CD4-positive, alpha-beta T cell treated with Interleukin-4 for 1 hour (primary cell): Measurements from ENCODE around the gene FER.
"Not testable (repeated sequence)": the region's sequence is repeated elsewhere in the genome, so short reads cannot be mapped to it uniquely, and the experiment has no call there.

ENCODE experiments used
- DNase-seq, 2 donors: peaks; one replicate each; pipeline ENCODE4 v3.0.0-alpha.2; 2020 to 2022

FER gene

DNA sequence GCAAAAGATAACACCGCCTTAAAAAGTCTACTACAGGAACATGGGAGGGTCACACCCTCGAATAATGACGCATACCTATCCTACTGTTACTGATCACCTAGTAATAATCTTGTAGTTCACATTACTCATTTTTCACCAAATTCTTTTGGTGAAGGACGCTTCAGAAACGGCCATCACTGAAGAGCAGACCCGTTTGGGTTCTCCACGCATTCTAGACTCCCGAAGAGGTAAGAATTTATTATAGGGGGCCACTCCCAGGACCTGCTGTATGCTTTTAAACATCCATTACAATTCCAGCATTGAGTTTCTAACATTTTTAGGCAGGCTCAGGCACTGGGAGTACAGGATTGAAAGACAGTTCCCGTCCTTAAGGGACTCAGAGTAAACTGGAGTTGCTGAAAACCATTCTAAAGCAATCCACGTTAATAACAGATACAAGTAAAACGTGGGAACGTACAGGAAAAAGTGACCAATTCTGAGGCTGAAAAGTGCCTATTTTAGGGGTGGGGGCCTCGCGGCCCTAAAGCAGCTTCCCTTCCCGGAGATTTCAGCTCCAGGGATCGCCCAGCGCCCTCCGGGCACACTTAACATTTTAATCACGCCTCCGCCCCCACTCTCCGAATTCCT, at the start of gene FER:
TSS of gene FER (plus strand) at position 124 of the 627 bp plus-strand sequence. CDS start 50,286 bp downstream, outside the sequence.
- peak; percentile 70 to 84 for DNase-seq

DNA sequence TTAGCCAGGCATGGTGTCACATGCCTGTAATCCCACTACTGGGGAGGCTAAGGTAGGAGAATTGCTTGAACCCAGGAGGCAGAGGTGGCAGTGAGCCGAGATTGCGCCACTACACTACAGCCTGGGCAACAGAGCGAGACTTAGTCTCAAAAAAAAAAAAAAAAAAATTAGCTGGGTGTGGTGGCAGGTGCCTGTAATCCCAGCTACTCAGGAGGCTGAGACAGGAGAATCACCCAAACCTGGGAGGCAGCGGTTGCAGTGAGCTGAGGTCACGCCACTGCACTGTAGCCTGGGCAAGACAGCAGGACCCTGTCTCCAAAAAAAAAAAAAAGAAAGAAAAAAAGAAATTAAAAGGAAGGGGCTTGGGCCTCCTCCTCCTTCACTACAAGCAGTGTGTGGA, 47.3 kb upstream of the FER start:
- DNase-seq, result not testable (repeated sequence)

DNA sequence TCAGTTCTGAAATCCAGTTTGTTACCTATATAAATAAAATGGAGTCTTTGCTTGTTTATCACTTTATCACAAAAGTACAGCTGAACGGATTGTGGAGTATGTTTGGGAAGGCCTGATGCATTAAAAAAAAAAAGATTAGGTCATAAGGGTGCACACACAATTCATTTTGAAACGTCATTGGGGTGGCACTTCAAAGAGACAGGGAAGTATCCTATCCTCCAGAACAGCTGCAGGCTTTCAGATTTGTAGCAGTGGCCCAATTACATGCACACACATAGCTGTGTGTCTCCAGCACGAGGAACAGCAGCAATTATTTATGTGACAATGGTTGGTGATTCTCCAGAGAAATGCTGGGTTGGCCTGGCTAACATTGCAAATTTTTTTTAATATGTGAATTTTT, 46.8 kb upstream of the FER start:
- DNase-seq, result no peak

DNA sequence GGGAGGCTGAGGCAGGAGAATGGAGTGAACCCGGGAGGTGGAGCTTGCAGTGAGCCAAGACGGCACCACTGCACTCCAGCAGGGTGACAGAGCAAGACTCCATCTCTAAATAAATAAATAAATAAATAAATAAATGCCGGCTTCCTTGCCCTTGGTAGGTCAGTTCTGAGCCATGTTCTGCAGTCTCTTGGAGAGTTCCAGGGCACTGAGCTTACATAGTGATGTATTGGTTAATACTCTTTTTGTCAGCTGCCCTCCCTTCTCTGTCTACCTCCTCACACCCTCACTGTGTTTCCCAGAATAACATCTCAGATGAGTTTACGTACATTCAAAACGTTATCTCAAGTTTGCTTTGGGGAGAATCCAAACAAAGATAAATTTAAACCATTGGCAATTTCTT, 45.2 kb upstream of the FER start:
- no peak for DNase-seq

DNA sequence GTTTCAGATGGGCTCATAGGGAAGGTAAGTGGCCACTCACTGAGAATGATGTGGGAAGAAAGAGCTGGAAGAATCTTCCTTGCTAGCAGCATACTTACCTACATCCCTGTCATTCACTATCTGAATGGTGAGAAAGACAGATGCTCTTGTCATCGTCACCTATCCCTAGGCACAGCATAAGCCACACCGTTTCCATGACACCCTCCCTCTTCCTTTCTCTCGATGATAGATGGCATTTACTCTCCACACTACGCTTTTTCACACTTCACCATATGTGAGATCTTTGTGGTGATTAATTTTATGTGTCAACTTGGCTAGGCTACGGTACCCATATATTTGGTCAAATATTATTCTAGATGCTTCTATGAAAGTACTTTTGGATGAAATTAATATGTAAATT, 44.4 kb upstream of the FER start:
- DNase-seq, result peak in 1 of 2 donors; percentile 8

DNA sequence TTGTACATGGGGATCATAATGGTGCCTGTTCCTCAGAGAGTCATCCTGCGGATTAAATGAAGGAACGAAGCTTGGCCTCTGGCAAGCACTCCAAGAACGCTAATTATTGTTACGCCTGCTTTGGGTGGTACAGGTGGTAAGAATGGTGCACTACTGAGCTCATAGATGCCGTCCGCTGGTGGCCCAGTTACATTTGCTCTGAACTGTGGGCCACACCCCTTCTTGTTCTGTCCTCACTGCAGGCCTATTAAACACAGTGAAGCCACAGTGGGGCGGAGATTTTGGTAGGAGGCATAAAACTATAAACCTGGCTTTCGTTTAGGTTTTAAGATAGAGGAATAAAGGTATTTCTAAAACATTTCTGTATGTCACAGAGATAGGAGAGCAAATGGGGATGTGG, 40.6 kb upstream of the FER start:
- no peak for DNase-seq

DNA sequence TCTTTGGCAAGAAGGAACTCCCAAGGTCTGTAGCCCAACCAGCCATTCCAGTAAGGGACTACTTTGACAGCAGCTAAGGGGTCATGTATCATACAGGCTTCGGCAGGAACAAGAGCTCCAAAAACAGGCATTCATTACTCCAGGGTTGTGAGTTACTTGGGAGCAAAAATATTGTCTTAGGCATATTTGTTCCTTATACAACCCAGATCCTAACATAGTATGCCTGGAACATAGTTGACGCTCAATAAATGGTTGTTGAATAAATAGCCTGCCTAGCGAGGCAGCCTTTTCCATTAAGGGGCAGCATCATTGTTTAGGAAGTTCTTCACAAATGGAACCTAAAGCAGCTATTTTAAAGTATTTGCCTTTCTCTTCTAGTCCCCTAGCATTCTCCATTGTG, 35.8 kb upstream of the FER start:
- no peak for DNase-seq

DNA sequence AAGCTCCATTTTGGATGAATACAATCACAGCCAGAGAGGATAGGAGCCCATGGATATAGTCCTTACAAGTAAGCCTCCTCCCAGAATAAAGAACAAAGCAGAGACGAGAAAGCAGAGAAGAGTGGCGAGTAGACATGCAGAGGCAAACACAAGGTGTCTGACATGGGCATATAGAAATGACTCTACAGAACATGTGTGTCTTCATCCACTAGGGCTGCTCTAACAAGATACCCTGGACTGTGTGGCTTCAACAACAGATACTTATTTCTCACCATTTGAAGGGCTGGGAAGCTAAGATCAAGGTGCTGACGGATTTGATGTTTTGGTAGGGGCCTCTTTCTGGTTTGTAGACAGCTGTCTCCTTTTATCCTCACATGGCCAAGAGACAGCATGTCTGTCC, 32.3 kb upstream of the FER start:
- DNase-seq, result no peak

DNA sequence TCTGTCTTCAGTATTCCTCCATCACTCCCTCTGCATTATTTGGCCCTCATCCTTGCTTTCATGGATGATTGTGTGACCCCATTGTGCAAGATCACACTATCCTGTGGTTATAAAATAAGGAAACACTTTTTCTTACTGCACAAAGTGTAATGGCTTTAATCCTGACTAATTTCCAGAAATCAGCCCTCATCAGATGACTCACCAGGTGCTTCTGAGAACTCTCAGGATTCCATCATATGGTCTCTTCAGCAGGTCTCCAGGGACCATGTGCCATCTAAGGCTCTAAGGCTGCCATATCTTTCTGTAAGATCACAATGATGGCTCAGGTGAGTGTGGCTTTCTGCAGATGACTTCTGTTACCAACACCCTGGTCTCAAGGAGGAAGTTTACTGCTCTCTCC, 27.3 kb upstream of the FER start:
- DNase-seq, result no peak

DNA sequence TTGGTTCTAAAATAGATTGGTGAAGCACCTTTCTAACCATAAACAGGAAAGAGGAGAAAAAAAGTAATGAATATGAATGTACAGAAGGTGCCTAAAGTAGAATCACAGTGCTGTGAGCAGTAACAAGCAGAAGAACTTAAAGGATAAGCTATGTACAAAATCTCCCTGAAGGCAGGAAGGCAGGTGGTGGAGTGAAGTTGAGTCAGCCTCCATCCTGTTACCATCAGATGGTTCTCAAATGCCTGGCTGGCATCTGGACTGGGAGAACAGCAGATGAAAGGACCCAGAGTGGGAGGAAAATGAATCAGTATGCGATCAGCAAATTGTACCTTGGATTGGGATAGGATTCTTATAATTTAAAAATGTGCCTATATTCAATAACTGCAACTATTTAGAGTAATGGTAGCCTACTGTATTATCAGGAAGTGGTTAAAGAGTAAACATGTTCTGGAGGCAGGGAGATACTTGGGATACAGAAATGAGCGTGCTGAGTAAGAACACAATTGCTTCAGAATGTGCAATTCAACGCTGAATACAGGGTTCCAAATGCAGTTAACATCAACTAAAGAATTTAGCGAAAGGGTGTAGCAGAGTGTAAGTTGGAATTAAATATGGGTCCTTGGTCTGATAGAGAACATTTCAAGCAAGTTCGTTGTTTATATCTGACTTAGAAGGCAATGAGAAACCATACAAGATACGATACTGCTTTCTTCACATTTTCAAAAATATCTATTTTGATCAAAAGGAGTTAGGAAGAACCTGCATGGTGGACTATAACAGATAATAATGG, 21.1 kb upstream of the FER start:
- DNase-seq, result no peak

DNA sequence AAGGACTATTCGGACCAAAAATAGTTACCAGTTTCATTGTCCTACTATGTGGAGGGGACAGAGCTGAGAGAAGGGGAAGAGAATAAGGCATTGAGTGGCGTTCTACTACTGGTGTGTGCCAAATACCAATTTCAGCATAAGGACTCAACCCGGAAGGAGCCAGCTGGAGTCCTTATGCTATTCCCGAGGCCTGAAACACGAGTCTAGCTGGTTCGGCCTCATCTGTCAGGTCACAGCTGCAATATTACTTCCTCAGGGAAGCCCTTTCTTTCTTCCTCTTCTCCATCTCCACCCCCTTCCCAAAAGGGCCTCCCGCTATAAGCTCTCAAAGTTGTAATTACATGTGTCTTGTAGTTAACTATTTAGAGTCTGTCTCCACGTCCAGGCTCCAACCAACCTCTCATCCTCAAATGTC, 20.5 kb upstream of the FER start:
- DNase-seq, result no peak

DNA sequence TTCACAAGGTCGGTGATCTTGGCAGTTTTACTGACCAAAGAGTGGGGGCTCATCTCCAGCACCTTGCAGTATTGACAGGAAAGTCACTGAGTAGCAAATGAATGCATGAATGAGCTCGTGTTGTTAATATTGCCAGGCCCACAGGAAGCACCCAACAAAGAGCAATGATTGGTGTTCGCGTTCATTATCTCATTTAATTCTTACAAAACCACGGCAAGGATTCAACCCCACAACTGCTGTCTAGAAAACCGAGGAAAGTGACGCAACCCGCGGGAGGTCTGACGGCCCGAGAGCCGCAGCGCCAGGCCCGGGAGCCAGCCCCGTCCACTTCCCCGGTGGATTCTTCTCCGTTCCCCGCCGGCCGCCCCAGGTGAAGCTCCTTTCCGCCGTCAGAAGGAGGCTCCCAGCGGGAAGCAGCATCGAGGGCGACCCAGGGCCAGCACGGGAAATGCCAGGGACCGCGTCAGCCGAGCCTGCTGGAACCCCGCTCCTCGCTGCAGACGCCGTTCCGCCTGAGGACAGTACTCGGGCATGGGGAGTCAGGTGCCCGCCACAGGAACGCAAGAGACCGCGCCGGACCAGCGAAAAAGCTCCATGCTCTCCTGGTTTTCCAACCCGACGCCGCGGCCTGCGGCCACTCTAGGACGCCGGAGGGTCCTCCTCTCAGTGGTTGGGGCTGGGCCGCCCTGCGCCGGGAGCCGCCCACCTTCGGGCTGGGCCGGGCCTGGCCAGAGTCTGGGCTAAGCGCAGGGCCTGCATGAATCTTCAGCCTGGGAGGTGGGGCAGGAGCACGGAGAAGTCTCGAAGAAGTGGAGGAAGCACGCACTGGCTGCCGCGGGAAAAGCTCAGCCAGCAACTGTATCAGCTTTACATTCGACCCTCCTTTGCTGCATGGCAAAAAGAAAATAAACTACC, 19.8 kb upstream of the FER start:
- DNase-seq, result peak; percentile 52 to 62

DNA sequence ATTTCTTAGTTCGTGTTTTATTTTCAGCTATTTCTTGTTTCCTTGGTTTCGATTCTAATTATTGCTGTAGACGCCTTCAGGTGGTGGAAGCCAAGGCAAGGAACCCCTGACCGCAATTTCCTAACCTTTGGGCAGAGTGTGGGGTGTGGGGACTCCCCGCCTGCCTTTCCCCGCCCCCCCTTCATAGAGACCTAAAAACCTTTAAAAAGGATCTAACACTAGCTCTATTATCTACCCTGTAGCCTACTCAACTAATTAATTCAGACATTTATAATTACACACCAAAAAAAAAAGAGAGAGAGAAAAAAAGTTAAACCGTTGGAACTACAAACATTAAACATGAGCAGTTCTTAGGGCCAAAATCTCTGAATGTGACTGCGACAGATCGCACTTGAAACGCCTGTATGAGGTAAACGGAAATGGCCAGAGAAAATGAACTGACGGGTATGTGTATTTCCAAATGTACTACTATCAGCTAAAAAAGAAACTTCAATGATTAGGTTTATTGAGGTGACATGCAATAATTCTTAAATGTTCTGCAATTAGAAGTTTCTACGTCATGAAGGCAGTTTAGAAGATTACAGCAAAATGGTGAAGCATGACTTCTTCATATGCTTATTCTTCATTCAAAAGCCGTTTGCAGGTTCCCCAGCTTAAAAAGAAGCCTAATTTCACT, 19.0 kb upstream of the FER start:
- DNase-seq, result peak; percentile 61 to 70

DNA sequence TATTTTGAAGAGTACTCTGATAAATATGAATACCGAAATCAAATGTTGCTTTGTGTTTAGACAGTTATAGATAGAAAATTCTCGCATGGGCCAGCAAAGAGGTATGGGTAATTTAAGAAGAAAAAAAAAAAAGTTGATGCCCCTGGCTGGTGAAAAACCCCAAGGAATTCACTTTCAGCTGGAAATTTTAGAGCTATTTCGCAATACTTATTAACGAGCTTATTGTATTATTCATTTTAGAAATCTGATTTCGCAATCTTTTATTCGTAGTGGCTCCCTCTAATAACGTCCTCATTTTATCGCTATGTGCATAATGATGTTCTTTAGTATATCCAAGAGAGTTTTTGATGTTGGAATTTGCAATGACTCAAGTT, 18.5 kb upstream of the FER start:
- DNase-seq, result no peak

DNA sequence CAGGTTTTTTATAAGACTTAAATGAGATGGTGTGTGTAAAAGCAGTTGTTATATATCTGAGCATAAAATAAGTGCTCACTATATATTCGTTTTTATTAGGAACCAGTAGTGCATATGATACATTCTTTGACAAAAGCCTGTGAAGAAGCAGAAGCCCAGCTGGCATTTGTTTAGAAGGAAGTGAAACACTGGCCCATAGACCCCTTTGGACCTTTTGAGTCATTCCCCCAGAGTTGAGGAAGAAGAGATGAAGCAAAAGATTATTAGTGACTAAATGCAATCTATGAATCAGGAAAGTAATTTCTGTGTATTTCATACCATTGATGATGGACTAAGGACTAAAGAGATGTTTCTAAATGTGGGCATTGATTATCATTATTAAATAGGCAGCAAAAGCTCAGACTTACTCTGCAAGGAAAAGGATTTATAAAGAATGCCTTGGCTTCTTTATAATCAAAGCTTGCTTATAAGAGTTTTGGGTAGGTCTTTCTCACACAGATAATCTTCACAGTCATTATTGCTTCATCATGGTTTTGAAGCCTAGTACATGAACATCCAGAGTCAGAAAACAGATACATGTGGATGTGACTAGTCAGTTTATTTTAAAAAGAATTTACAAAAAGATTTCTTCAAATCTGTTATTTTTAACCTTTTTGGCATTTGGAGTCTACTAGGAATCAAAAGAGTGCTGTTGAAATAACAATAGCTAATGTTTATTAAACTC, 16.9 kb upstream of the FER start:
- no peak for DNase-seq

DNA sequence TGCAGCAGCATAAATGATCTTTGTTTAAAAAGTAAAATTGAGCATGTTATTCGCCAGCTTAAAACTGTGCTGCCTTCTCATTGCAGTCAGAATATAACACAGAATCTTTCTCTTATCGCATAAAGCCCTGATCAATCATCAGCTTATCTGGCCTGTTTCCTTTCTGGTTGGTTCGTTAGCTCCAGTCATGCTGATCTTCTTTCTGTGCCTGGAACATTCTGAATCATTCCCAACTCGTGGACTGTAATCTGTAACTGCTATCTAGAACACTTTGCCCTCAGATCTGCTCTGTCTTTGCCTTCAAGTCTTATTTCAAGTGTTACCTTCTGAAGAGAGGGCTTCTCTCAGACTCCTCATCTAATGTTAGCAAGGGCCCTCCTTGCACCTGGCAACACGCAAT, 11.9 kb upstream of the FER start:
- no peak for DNase-seq

DNA sequence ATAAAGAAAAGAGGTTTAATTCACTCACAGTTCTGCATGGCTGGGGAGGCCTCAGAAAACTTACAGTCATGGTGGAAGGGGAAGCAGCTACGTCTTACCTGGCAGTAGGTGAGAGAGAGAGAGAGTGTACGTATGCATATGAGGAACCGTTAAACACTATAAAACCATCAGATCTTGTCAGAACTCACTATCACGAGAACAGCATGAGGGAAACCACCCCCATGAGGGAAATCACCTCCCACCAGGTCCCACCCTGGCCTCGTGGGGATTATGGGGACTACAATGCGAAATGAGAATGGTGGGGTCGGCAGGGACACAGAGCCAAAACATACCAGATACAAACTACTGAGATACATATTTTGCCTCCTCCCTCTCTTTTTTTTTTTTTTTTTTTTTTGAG, 10.8 kb upstream of the FER start:
- no peak for DNase-seq

DNA sequence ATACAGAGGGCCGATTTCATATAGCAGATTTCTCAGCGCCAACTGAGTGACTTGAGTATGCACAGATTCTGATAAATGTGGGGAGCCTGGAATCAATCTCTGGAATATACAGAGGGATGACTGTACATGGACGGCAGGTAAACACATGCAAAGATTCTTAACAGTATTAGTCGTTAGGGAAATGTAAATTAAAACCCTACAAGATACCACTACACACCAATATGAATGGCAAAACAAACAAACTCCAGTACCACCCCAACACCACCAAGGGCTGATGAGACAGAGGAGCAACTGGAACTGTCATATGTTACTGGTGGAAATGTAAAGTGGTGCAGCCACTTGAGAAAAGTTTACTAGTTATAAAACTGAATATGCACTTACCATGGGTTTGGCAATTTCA, 8.3 kb upstream of the FER start:
- DNase-seq, result no peak

DNA sequence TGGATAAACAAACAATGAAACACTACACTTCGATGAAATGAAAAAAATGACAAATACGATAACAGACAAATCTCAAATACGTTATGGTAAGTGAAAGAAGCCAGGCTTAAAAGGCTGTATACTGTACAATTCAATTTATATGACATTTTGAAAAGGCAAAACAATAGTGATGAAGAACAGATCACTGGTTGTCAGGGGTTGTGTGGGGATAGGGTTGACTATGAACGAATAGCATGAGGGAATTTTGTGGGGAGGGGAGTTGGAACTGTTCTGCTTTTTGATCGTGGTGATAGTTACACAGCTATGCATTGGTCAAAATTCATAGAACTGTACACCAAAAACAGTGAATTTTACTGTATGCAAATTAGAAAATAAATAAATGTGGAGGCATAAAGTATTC, 7.8 kb upstream of the FER start:
- no peak for DNase-seq

DNA sequence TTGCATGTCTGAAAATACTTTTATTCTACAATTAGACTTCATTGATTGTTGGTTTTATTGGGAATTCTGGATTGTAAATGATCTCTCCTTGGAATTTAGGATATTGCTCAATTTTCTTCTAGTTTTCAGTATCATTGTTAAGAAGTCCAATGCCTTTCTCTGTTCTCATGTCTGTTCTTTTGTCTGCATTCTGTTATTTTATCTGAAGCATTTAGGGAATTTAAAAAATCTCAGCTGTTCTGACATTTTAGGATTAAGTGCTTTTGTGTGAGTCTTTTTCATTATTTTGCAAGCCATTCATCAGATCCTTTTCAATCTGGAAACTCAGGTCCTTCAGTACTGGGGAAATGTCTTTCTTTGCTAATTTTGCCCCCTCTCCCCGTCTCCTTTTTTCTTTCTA, 4.4 kb upstream of the FER start:
- DNase-seq, result no peak

DNA sequence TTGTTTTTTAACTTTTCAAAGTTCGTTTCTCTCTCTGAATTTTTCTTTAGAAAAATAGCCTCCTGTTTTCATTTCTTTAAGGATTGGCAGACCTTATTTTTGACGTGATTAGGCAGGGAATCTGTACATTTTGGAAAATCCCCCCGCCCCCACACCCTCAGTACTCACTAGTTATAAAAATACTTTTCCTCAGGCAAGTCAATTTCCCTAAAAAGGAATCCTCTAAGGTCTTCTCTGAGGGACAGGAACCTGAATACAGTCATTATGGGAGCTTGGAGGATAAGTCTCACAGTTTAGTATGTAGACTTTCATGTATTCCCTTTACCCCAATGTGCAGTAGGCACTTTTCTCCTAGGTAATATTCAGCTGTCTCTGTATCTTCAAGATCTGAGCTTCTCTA, 3.9 kb upstream of the FER start:
- DNase-seq, result no peak

DNA sequence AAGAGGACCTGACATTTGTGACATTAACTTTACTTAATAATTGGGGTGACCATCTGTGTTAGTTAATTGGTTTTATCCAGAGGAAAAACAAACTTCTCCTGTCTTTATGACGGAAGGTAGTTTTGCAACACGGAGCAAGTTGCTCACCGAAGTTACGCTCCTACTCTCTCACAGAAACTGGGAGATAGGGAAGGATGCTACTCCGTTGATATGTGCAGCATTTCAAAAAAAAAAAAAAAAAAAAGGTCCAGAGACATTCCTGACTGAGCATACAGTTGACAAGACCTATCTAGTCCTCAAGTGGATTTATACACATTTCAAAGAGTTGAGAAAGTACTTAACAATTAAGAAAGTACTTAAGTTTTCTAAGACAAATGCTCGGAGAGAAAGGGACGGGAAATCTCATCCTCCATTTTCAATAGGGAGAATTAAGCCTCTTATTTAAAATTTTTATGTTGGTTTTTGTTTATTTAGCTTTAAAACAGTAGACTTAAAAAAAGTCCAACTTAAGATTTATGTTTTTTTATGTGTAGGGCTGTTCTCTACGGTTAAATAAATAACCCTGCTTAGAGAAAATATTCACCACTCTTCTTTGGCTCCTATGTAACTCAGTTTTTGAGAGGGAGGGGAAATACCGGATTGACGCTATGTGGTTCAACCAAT, 455 bp upstream of the FER start:
- no peak for DNase-seq
